Suprapubic skin (tissue), 3 donors: ENCODE measurements around the gene ARL14EP.

ENCODE experiments used
- POLR2A ChIP-seq, 2 donors: fragments of 450-650 bp; IDR thresholded peaks; one replicate each; pipeline ENCODE4 v1.6.1; 2017; ENCODE audit warnings: antibody characterized with exemption in 2 of 2, mild to moderate bottlenecking in 2 of 2, moderate library complexity in 2 of 2
- TF ChIP-seq, protein P1 (sequence below), 2 donors: fragments of 200-600 bp in 1 of 2; fragments of 450-650 bp in 1 of 2; sonication (generic) in 1 of 2; IDR thresholded peaks; one replicate each; pipeline ENCODE4 v1.5.1; 2016 to 2019; ENCODE audit warnings: antibody characterized with exemption in 2 of 2, mild to moderate bottlenecking in 1 of 2, moderate library complexity in 1 of 2

DNA sequence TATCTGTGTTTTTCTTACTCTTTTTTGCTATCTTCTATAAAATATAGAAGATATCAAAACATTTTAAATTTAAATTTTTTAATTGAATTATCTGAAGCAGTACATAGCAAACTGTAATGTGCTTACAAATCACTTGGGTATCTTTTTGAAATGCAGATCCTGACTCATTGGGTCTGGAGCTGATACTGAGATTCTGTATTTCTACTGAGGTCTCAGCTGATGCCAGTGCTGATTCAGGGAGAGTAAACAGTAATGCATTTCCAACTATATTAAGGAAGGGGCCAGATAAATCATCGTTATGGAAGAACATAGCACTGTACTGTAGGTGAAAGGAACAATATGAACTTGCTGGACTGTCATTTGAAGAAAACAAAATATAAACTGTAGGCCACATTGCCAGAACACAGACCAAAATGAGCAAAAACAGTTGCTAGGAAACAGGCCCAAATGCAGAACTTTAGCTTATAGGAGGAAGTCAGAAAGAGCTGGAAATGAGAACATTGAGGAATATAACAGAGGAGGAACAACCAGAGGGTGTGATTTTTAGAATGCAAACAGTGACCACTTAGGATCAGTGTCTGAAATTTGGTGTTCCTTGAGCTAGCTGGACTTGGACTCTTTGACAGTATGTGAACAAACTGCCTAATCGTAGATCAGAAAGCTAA, 3.3 kb downstream of the ARL14EP start:
- TF ChIP-seq, protein P1, sequence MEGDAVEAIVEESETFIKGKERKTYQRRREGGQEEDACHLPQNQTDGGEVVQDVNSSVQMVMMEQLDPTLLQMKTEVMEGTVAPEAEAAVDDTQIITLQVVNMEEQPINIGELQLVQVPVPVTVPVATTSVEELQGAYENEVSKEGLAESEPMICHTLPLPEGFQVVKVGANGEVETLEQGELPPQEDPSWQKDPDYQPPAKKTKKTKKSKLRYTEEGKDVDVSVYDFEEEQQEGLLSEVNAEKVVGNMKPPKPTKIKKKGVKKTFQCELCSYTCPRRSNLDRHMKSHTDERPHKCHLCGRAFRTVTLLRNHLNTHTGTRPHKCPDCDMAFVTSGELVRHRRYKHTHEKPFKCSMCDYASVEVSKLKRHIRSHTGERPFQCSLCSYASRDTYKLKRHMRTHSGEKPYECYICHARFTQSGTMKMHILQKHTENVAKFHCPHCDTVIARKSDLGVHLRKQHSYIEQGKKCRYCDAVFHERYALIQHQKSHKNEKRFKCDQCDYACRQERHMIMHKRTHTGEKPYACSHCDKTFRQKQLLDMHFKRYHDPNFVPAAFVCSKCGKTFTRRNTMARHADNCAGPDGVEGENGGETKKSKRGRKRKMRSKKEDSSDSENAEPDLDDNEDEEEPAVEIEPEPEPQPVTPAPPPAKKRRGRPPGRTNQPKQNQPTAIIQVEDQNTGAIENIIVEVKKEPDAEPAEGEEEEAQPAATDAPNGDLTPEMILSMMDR (IDR thresholded peaks at IDR 0.05) = no peak
- TF ChIP-seq POLR2A (IDR thresholded peaks at IDR 0.05) = no peak
